CD8-positive, alpha-beta memory T cell (primary cell): Measurements from ENCODE around the gene YPEL4. TPM values are rescaled to one million over a fixed set of nuclear protein-coding genes. Genes with fewer than 3 reads are reported as not detected.

Source experiments
- CTCF ChIA-PET: fragments of 350-600 bp; sonication (Branson Sonifier 250); formaldehyde crosslinking; loops from one replicate; lab custom pipeline; 2021; ENCODE audit warnings: antibody characterized with exemption; lab: Charles Lee
- POLR2A ChIA-PET: fragments of 350-600 bp; sonication (Branson Sonifier 250); formaldehyde crosslinking; loops from one replicate; lab custom pipeline; 2021; ENCODE audit warnings: antibody characterized with exemption; lab: Charles Lee
- DNase-seq, 5 donors: peaks; one replicate each; pipeline versions ENCODE4 v3.0.0 to v3.0.0-alpha.2; 2020 to 2022; ENCODE audit warnings: mixed read lengths in 1 of 5
- H3K27ac ChIP-seq: one replicate; pipeline ENCODE4 v1.7.0; 2013; ENCODE audit warnings: low read depth, mild to moderate bottlenecking, low read length, moderate library complexity
- H3K27me3 ChIP-seq: 2 replicates; pipeline ENCODE4 v1.7.0; 2013; ENCODE audit warnings: low read length, mild to moderate bottlenecking; ENCODE audit not compliant: insufficient read depth, poor library complexity, severe bottlenecking
- H3K36me3 ChIP-seq: 2 replicates; pipeline ENCODE4 v1.7.0; 2013; ENCODE audit warnings: mild to moderate bottlenecking, low read length, moderate library complexity; ENCODE audit not compliant: insufficient read depth
- H3K4me1 ChIP-seq: 2 replicates; pipeline ENCODE4 v1.7.0; 2013; ENCODE audit warnings: mild to moderate bottlenecking, low read length, moderate library complexity; ENCODE audit not compliant: insufficient read depth
- H3K4me3 ChIP-seq: 2 replicates; pipeline ENCODE4 v1.7.0; 2013; ENCODE audit warnings: mild to moderate bottlenecking, low read length
- H3K9me3 ChIP-seq: 2 replicates; pipeline ENCODE4 v1.7.0; 2013; ENCODE audit warnings: mild to moderate bottlenecking, low read length
- H3K27ac Mint-ChIP-seq, 8 donors: one replicate each; pipeline ENCODE4 v1.8.0; 2020 to 2021; ENCODE audit warnings: mixed read lengths in 8 of 8, mild to moderate bottlenecking in 6 of 8, inconsistent platforms in 3 of 8, moderate library complexity in 3 of 8
- H3K27me3 Mint-ChIP-seq, 2 donors: one replicate each; pipeline ENCODE4 v1.8.0; 2020 to 2021; ENCODE audit warnings: mixed read lengths in 2 of 2, mild to moderate bottlenecking in 1 of 2, moderate library complexity in 1 of 2
- H3K36me3 Mint-ChIP-seq, 3 donors: one replicate each; pipeline ENCODE4 v1.8.0; 2020 to 2021; ENCODE audit warnings: mixed read lengths in 3 of 3, inconsistent platforms in 1 of 3, mild to moderate bottlenecking in 1 of 3
- H3K4me1 Mint-ChIP-seq, 3 donors: one replicate each; pipeline ENCODE4 v1.8.0; 2020 to 2021; ENCODE audit warnings: mixed read lengths in 3 of 3, inconsistent platforms in 1 of 3, mild to moderate bottlenecking in 1 of 3
- H3K4me3 Mint-ChIP-seq, 7 donors: one replicate each; pipeline ENCODE4 v1.8.0; 2020 to 2021; ENCODE audit warnings: mixed read lengths in 7 of 7, mild to moderate bottlenecking in 6 of 7, moderate library complexity in 4 of 7, inconsistent platforms in 2 of 7
- H3K9me3 Mint-ChIP-seq, 5 donors: one replicate each; pipeline ENCODE4 v1.8.0; 2020 to 2022; ENCODE audit warnings: mixed read lengths in 5 of 5, mild to moderate bottlenecking in 3 of 5, moderate library complexity in 2 of 5, inconsistent platforms in 1 of 5
- polyA plus RNA-seq: library from polyadenylated mRNA; unstranded; fragments of 300-500 nt; fragmentation: Illumina TruSeq; gene quantifications from one replicate; pipeline ENCODE4 v1.2.3, GENCODE V29; 2021
- total RNA-seq, 2 experiments: library from RNA; stranded (reverse); gene quantifications; one replicate each; pipeline ENCODE4 v1.2.3, GENCODE V29; 2021

YPEL4 gene
- total and polyA plus RNA-seq, 3 experiments from 2014 or later = 0.37 to 1.7 (median 1.0) TPM

GRCh38 chr11:57674251-57674650 lies 24.5 kb upstream of the YPEL4 start:
- H3K4me3 ChIP-seq = no peak overlapping the region
- H3K27me3 Mint-ChIP-seq = no peaks in the 10 kb centered on the region
- peaks cover 63 to 90% (median 80%) of the 10 kb centered on the region in 3 donors for H3K4me1 Mint-ChIP-seq
- peaks cover 7 to 67% (median 22%) of the 10 kb centered on the region in 3 donors for H3K36me3 Mint-ChIP-seq
- H3K4me1 ChIP-seq = peaks cover 65% of the 10 kb centered on the region
- H3K4me3 Mint-ChIP-seq = peak overlapping the region in 2 of 7 donors; percentile 1 to 32
- ChIA-PET CTCF (interaction anchor here (3.1 kb wide), 1 partner anchor 106 kb away, joined by 9 read pairs; the partner anchor contains the start of gene UBE2L6), POLR2A (no interaction called here)
- H3K27me3 ChIP-seq = no peaks in the 10 kb centered on the region
- no peaks in the 10 kb centered on the region for H3K9me3 ChIP-seq
- H3K36me3 ChIP-seq = peaks cover 47% of the 10 kb centered on the region
- H3K27ac Mint-ChIP-seq = peak overlapping the region in 6 of 8 donors; percentile 44 to 83 (median 69)
- H3K27ac ChIP-seq = no peak overlapping the region
- DNase-seq = no peak
- no peaks in the 10 kb centered on the region for H3K9me3 Mint-ChIP-seq

- peak overlapping the region; percentile 98 to 100 (median 100) for H3K27ac Mint-ChIP-seq
- H3K36me3 Mint-ChIP-seq = peaks cover 7 to 40% (median 11%) of the 10 kb centered on the region in 3 donors
- peaks cover 45 to 68% (median 61%) of the 10 kb centered on the region in 3 donors for H3K4me1 Mint-ChIP-seq
- Histone ChIP-seq H3K4me1 (peaks cover 41% of the 10 kb centered on the region), H3K27me3 (no peaks in the 10 kb centered on the region), H3K9me3 (no peaks in the 10 kb centered on the region), H3K36me3 (peaks cover 18% of the 10 kb centered on the region), H3K27ac (peak overlapping the region; percentile 97), H3K4me3 (peak overlapping the region; percentile 84)
- ChIA-PET POLR2A (interaction anchor here (1.0 to 2.4 kb wide), 3 partner anchors 11 to 132 kb away, joined by 4 to 8 read pairs (median 5); partner anchors contain the start of genes CLP1, MED19 and TMX2), CTCF (interaction anchor here (2.9 kb wide), 1 partner anchor 132 kb away, joined by 9 read pairs; no protein-coding TSS in a partner anchor)
- peak in 1 of 5 donors; percentile 70 for DNase-seq
- H3K9me3 Mint-ChIP-seq = no peaks in the 10 kb centered on the region
- H3K27me3 Mint-ChIP-seq = peaks cover 0 to 13% of the 10 kb centered on the region in 2 donors
- H3K4me3 Mint-ChIP-seq = peak overlapping the region; percentile 87 to 97 (median 93)
Observed at GRCh38 chr11:57668434-57668782, 18.7 kb upstream of the YPEL4 start.

- peaks cover 40 to 64% (median 56%) of the 10 kb centered on the region in 3 donors for H3K4me1 Mint-ChIP-seq
- H3K9me3 Mint-ChIP-seq = no peaks in the 10 kb centered on the region
- ChIA-PET POLR2A (interaction anchor here (1.0 to 2.4 kb wide), 5 partner anchors 11 to 132 kb away, joined by 4 to 8 read pairs (median 4); partner anchors contain the start of genes CLP1, MED19 and TMX2), CTCF (interaction anchor here (0.8 to 2.9 kb wide), 4 partner anchors 13 to 133 kb away, joined by 3 to 9 read pairs (median 6); partner anchors contain the start of gene YPEL4)
- peaks cover 0 to 13% of the 10 kb centered on the region in 2 donors for H3K27me3 Mint-ChIP-seq
- DNase-seq = peak; percentile 99 to 100 (median 100)
- H3K36me3 Mint-ChIP-seq = peaks cover 4 to 36% (median 6%) of the 10 kb centered on the region in 3 donors
- peaks cover 36% of the 10 kb centered on the region for H3K4me1 ChIP-seq
- peak within 1 kb of the TSS; percentile 98 to 100 (median 100) for H3K27ac Mint-ChIP-seq
- no peaks in the 10 kb centered on the region for H3K9me3 ChIP-seq
- H3K4me3 ChIP-seq = peak within 1 kb of the TSS; percentile 84
- H3K4me3 Mint-ChIP-seq = peak within 1 kb of the TSS; percentile 87 to 97 (median 93)
- H3K27me3 ChIP-seq = no peaks in the 10 kb centered on the region
- H3K36me3 ChIP-seq = peaks cover 13% of the 10 kb centered on the region
- H3K27ac ChIP-seq = peak within 1 kb of the TSS; percentile 97
Observed at GRCh38 chr11:57667736-57668433, 18.2 kb upstream of the YPEL4 start, which contains the start of gene ZDHHC5. Gene ZDHHC5, plus strand, starts transcription at chr11:57668114. Its CDS starts 4,977 bp downstream, at chr11:57673091.

- no peaks in the 10 kb centered on the region for H3K9me3 Mint-ChIP-seq
- H3K4me1 ChIP-seq = peaks cover 33% of the 10 kb centered on the region
- H3K27ac ChIP-seq = peak overlapping the region; percentile 97
- no peaks in the 10 kb centered on the region for H3K9me3 ChIP-seq
- DNase-seq = peak in 4 of 5 donors; percentile 91 to 98 (median 95)
- H3K4me3 ChIP-seq = peak overlapping the region; percentile 74
- CTCF ChIA-PET = interaction anchor here (0.8 to 2.4 kb wide), 7 partner anchors 8 to 332 kb away, joined by 3 to 8 read pairs (median 4); partner anchors contain the start of genes SSRP1, UBE2L6 and YPEL4
- peak overlapping the region; percentile 98 to 100 (median 100) for H3K27ac Mint-ChIP-seq
- H3K4me3 Mint-ChIP-seq = peak overlapping the region; percentile 87 to 97 (median 93)
- peaks cover 0 to 13% of the 10 kb centered on the region in 2 donors for H3K27me3 Mint-ChIP-seq
- H3K27me3 ChIP-seq = no peaks in the 10 kb centered on the region
- peaks cover 5 to 36% (median 6%) of the 10 kb centered on the region in 3 donors for H3K36me3 Mint-ChIP-seq
- peaks cover 41 to 57% (median 54%) of the 10 kb centered on the region in 3 donors for H3K4me1 Mint-ChIP-seq
- POLR2A ChIA-PET = interaction anchor here (1.0 to 2.4 kb wide), 5 partner anchors 10 to 136 kb away, joined by 3 to 8 read pairs (median 4); partner anchors contain the start of genes CLP1, MED19, TIMM10 and TMX2
- peaks cover 13% of the 10 kb centered on the region for H3K36me3 ChIP-seq
Observed at GRCh38 chr11:57667117-57667735, 17.5 kb upstream of the YPEL4 start.

- Mint-ChIP-seq H3K27me3 (peaks cover 0 to 13% of the 10 kb centered on the region in 2 donors), H3K4me1 (peaks cover 27 to 43% (median 37%) of the 10 kb centered on the region in 3 donors), H3K27ac (peak overlapping the region in 1 of 8 donors; percentile 82), H3K4me3 (peak overlapping the region in 1 of 7 donors; percentile 65), H3K9me3 (no peaks in the 10 kb centered on the region), H3K36me3 (peaks cover 10 to 48% (median 10%) of the 10 kb centered on the region in 3 donors)
- peaks cover 11% of the 10 kb centered on the region for H3K4me1 ChIP-seq
- CTCF ChIA-PET = no interaction called here
- H3K9me3 ChIP-seq = no peaks in the 10 kb centered on the region
- DNase-seq = no peak
- no peaks in the 10 kb centered on the region for H3K27me3 ChIP-seq
- H3K4me3 ChIP-seq = no peak overlapping the region
- peaks cover 35% of the 10 kb centered on the region for H3K36me3 ChIP-seq
- POLR2A ChIA-PET = no interaction called here
- H3K27ac ChIP-seq = no peak overlapping the region
Observed at GRCh38 chr11:57663975-57664374, 14.3 kb upstream of the YPEL4 start.

GRCh38 chr11:57662893-57663292 lies 13.2 kb upstream of the YPEL4 start:
- no peak for DNase-seq
- Histone ChIP-seq H3K27ac (no peak overlapping the region), H3K27me3 (no peaks in the 10 kb centered on the region), H3K36me3 (peaks cover 35% of the 10 kb centered on the region), H3K4me3 (no peak overlapping the region), H3K9me3 (no peaks in the 10 kb centered on the region), H3K4me1 (peaks cover 12% of the 10 kb centered on the region)
- POLR2A ChIA-PET = no interaction called here
- Mint-ChIP-seq H3K4me3 (peak overlapping the region in 1 of 7 donors; percentile 68), H3K4me1 (peaks cover 27 to 47% (median 39%) of the 10 kb centered on the region in 3 donors), H3K9me3 (no peaks in the 10 kb centered on the region), H3K36me3 (peaks cover 10 to 45% (median 10%) of the 10 kb centered on the region in 3 donors), H3K27ac (peak overlapping the region in 1 of 8 donors; percentile 16), H3K27me3 (peaks cover 0 to 13% of the 10 kb centered on the region in 2 donors)
- CTCF ChIA-PET = interaction anchor here (1.0 kb wide), 1 partner anchor 18 kb away, joined by 3 read pairs; no protein-coding TSS in a partner anchor

GRCh38 chr11:57659669-57660068 lies 10.0 kb upstream of the YPEL4 start:
- DNase-seq = no peak

More at GRCh38 chr11:57659669-57660068, 10.0 kb upstream of the YPEL4 start:
- Mint-ChIP-seq H3K9me3 (no peaks in the 10 kb centered on the region), H3K27ac (peak overlapping the region in 1 of 8 donors; percentile 68), H3K27me3 (no peaks in the 10 kb centered on the region), H3K4me1 (peaks cover 26 to 47% (median 35%) of the 10 kb centered on the region in 3 donors), H3K36me3 (peaks cover 10 to 42% (median 10%) of the 10 kb centered on the region in 3 donors), H3K4me3 (peak overlapping the region in 2 of 7 donors; percentile 13 to 41)
- H3K36me3 ChIP-seq = peaks cover 35% of the 10 kb centered on the region
- ChIA-PET CTCF (interaction anchor here (0.7 kb wide), 1 partner anchor 120 kb away, joined by 3 read pairs; no protein-coding TSS in a partner anchor), POLR2A (no interaction called here)
- no peaks in the 10 kb centered on the region for H3K27me3 ChIP-seq
- H3K4me1 ChIP-seq = peaks cover 13% of the 10 kb centered on the region
- no peak overlapping the region for H3K4me3 ChIP-seq
- no peak overlapping the region for H3K27ac ChIP-seq
- H3K9me3 ChIP-seq = no peaks in the 10 kb centered on the region
